HEK293 (cell line): ENCODE measurements around the gene SLC27A3.

ENCODE experiments used
- CTCF ChIP-seq: fragments of 450-650 bp; formaldehyde crosslinking; IDR thresholded peaks from 2 replicates; pipeline ENCODE4 v1.5.1; 2016; ENCODE audit warnings: missing biosample characterization, missing genetic modification characterization
- GLIS1 ChIP-seq: fragments of 450-650 bp; formaldehyde crosslinking; IDR thresholded peaks from 2 replicates; pipeline ENCODE4 v1.5.1; 2016; ENCODE audit warnings: missing biosample characterization, missing genetic modification characterization
- SP2 ChIP-seq: fragments of 450-650 bp; formaldehyde crosslinking; IDR thresholded peaks from 2 replicates; pipeline ENCODE4 v1.5.1; 2016; ENCODE audit warnings: missing biosample characterization, missing genetic modification characterization
- ZBTB26 ChIP-seq: fragments of 450-650 bp; formaldehyde crosslinking; optimal IDR thresholded peaks from 2 replicates; pipeline ENCODE3; 2016; ENCODE audit warnings: missing biosample characterization, mild to moderate bottlenecking, missing genetic modification characterization
- ZNF274 ChIP-seq, 2 experiments: fragments of 200-500 bp in 1 of 2; fragments of 450-650 bp in 1 of 2; sonication (Bioruptor generic) in 1 of 2; formaldehyde crosslinking in 1 of 2; IDR thresholded peaks; 2 replicates each; pipeline versions ENCODE4 v1.5.1 to v1.6.1; 2014 to 2016; ENCODE audit warnings: borderline replicate concordance in 1 of 2, inconsistent platforms in 1 of 2, low read length in 1 of 2, missing biosample characterization in 1 of 2, missing genetic modification characterization in 1 of 2

GRCh38 chr1:153777648-153778047 is 2.4 kb downstream of the SLC27A3 start:
- TF ChIP-seq ZNF274 (IDR thresholded peaks at IDR 0.05; ENCODE audit: low read length) = no peak
- no peak for TF ChIP-seq ZNF274 (tag by site-specific recombination; IDR thresholded peaks at IDR 0.05; ENCODE audit: borderline replicate concordance)
- TF ChIP-seq CTCF (tag by site-specific recombination) = no peak
- TF ChIP-seq SP2 (tag by site-specific recombination) = no peak
- TF ChIP-seq GLIS1 (tag by site-specific recombination) = no peak
- no peak for TF ChIP-seq ZBTB26 (tag by site-specific recombination)
